Chondrocyte (in vitro differentiated cells): ENCODE measurements around the gene NDUFS6. TPM values are rescaled to one million over a fixed set of nuclear protein-coding genes. Genes with fewer than 3 reads are reported as not detected.

Experiments
- DNase-seq: peaks from one replicate; pipeline ENCODE4 v3.0.0; 2021; ENCODE audit warnings: mixed read lengths, low spot score
- H3K27ac Mint-ChIP-seq: one replicate; pipeline ENCODE4 v1.8.0; 2021; ENCODE audit warnings: mild to moderate bottlenecking, moderate library complexity, mixed read lengths; ENCODE audit not compliant: unreplicated experiment
- H3K27me3 Mint-ChIP-seq: 2 replicates; pipeline ENCODE4 v1.8.0; 2021; ENCODE audit warnings: low read depth, mixed read lengths
- H3K36me3 Mint-ChIP-seq: 2 replicates; pipeline ENCODE4 v1.8.0; 2021; ENCODE audit warnings: low read depth, mixed read lengths
- H3K4me1 Mint-ChIP-seq: 2 replicates; pipeline ENCODE4 v1.8.0; 2021; ENCODE audit warnings: low read depth, mild to moderate bottlenecking, mixed read lengths
- H3K4me3 Mint-ChIP-seq: one replicate; pipeline ENCODE4 v1.8.0; 2021; ENCODE audit warnings: mild to moderate bottlenecking, moderate library complexity, mixed read lengths; ENCODE audit not compliant: unreplicated experiment
- H3K9me3 Mint-ChIP-seq: 2 replicates; pipeline ENCODE4 v1.8.0; 2021; ENCODE audit warnings: low read depth, mixed read lengths
- CTCF ChIP-seq: fragments of 200-600 bp; sonication (generic); IDR thresholded peaks from 2 replicates; pipeline ENCODE4 v1.5.0; 2021; ENCODE audit warnings: antibody characterized with exemption, mild to moderate bottlenecking, moderate library complexity
- total RNA-seq: library from RNA; stranded (reverse); gene quantifications from 3 replicates; pipeline ENCODE4 v1.2.1, GENCODE V29; 2021

The NDUFS6 gene
- total RNA-seq, 1 donor from 2014 or later: 25.7 TPM

DNA sequence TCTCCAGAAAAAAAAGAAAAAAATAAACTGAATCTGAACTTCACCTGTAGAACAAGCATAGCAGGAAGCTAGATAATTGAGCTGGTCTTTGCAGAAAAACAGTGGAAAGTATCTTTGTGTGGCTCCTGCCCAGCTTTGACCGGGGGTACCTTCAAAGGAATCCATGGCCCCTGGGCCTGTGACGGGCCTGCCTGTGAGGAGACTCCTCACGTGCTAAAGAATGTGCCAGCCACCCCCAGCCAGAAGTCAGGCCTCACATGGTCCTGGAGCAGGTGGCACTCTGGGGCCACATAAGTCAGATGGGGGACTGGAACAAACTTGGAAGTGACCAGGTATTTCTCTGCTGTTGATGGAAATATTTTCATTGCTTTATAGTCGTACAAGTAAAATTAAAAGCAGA, 4.1 kb downstream of the NDUFS6 start:
- H3K36me3 Mint-ChIP-seq: peaks cover 34% of the 10 kb centered on the region

DNA sequence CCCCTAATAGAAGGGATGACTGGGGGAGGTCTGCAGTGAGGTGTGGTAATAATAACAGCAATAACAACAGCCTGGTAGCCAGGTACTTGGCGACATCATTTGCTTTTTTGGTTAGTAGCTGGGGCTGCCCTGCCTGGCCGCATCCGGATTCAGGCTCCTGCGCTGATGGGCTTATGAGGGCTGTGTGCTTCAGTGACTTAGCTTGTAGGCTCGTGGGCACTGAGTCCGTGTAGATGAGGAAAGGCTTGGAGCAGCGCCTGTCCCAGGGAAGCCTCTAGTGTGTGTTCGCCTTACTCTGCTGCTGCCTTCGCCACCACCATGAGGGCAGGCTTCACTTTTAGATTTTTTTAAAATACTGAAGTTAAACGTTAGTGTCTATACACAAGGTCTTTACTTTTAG, 4.5 kb downstream of the NDUFS6 start:
- DNase-seq: peak; percentile 50
- H3K9me3 Mint-ChIP-seq: no peaks in the 10 kb centered on the region
- peaks cover 34% of the 10 kb centered on the region for H3K36me3 Mint-ChIP-seq
- peaks cover 20% of the 10 kb centered on the region for H3K4me1 Mint-ChIP-seq
- no peak for TF ChIP-seq CTCF
- H3K27me3 Mint-ChIP-seq: no peaks in the 10 kb centered on the region
- no peak overlapping the region for H3K4me3 Mint-ChIP-seq
- H3K27ac Mint-ChIP-seq: no peak overlapping the region

More for the DNA sequence above, 4.1 kb downstream of the NDUFS6 start:
- no peak for TF ChIP-seq CTCF
- Mint-ChIP-seq H3K27me3 (no peaks in the 10 kb centered on the region), H3K4me3 (no peak overlapping the region), H3K4me1 (peaks cover 24% of the 10 kb centered on the region), H3K9me3 (no peaks in the 10 kb centered on the region), H3K27ac (no peak overlapping the region)
- DNase-seq: peak; percentile 56

DNA sequence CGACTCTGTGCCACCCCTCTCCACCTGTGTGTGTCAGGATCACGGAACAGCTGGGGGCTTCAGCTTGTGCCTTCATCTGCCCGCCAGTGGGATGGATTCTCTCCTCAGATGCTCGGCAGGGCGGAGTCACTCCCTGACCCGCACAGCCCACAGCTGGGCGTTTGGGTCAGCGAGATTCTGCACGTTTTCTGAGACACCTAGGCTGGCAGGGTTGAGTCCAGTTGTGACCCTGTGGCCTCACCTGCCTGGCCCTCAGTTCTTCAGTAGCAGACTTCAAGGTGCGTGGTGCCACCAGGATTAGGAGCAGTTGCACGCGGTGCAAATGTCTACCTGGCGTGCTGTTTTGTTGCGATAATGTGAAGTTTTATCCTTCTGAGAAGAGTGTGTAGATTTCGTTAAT, 5.0 kb downstream of the NDUFS6 start:
- Mint-ChIP-seq H3K9me3 (no peaks in the 10 kb centered on the region), H3K4me1 (peaks cover 17% of the 10 kb centered on the region), H3K36me3 (peaks cover 35% of the 10 kb centered on the region), H3K27ac (no peak overlapping the region), H3K27me3 (no peaks in the 10 kb centered on the region), H3K4me3 (no peak overlapping the region)
- TF ChIP-seq CTCF: no peak
- DNase-seq: peak; percentile 56

DNA sequence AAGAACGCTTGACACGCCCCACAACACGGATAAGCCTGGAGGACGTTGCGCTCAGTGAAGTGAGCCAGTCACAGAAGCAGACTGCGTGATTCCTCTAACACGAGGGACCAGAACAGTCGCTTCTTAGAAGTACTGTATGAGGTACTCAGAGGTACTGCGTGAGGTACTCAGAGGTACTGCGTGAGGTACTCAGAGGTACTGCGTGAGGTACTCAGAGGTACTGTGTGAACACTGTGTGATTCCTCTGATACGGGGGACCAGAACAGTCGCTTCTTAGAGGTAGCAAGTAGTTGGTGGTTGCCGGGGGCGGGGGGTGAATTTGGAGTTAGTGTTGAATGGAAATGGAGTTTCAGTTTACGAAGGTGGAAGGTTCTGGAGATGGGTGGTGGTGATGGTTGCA, 5.8 kb downstream of the NDUFS6 start:
- peaks cover 38% of the 10 kb centered on the region for H3K36me3 Mint-ChIP-seq
- no peaks in the 10 kb centered on the region for H3K27me3 Mint-ChIP-seq
- H3K9me3 Mint-ChIP-seq: no peaks in the 10 kb centered on the region
- peaks cover 15% of the 10 kb centered on the region for H3K4me1 Mint-ChIP-seq
- no peak for TF ChIP-seq CTCF
- no peak overlapping the region for H3K4me3 Mint-ChIP-seq
- H3K27ac Mint-ChIP-seq: no peak overlapping the region
- peak; percentile 48 for DNase-seq

- no peak overlapping the region for H3K27ac Mint-ChIP-seq
- DNase-seq: peak; percentile 59
- peaks cover 9% of the 10 kb centered on the region for H3K4me1 Mint-ChIP-seq
- H3K4me3 Mint-ChIP-seq: no peak overlapping the region
- no peaks in the 10 kb centered on the region for H3K9me3 Mint-ChIP-seq
- no peak for TF ChIP-seq CTCF
- no peaks in the 10 kb centered on the region for H3K27me3 Mint-ChIP-seq
- H3K36me3 Mint-ChIP-seq: peaks cover 38% of the 10 kb centered on the region
Observed at GRCh38 chr5:1807451-1808185, 6.4 kb downstream of the NDUFS6 start.
